HepG2 (cell line): Measurements from ENCODE around the gene IL1R1. TPM values are rescaled to one million over a fixed set of nuclear protein-coding genes. Genes with fewer than 3 reads are reported as not detected.

ENCODE experiments used
- ELF3 ChIP-seq: IDR thresholded peaks from 2 replicates; pipeline ENCODE4 v1.6.1; 2016; ENCODE audit warnings: missing genetic modification reagents, missing compliant biosample characterization
- ELF4 ChIP-seq: sonication (generic); formaldehyde crosslinking; IDR thresholded peaks from 2 replicates; pipeline ENCODE4 v1.5.0; 2020; ENCODE audit warnings: missing genetic modification reagents, mild to moderate bottlenecking, moderate library complexity, borderline replicate concordance
- PCBP1 ChIP-seq: fragments of 200-400 bp; formaldehyde crosslinking; IDR thresholded peaks from 2 replicates; pipeline ENCODE4 v1.6.1; 2017; ENCODE audit warnings: mild to moderate bottlenecking, low read depth, low read length, borderline replicate concordance
- SAP130 ChIP-seq: IDR thresholded peaks from 2 replicates; pipeline ENCODE4 v1.6.1; 2016; ENCODE audit warnings: low read depth
- SOX6 ChIP-seq, 2 experiments: fragments of 450-650 bp in 1 of 2; sonication (generic) in 1 of 2; formaldehyde crosslinking in 1 of 2; IDR thresholded peaks; 2 replicates each; pipeline versions ENCODE4 v1.4.0 to v1.6.1; 2017 to 2020; ENCODE audit warnings: antibody characterized with exemption in 1 of 2, mild to moderate bottlenecking in 1 of 2, missing genetic modification reagents in 1 of 2
- SP5 ChIP-seq: IDR thresholded peaks from 2 replicates; pipeline ENCODE4 v1.6.1; 2016; ENCODE audit warnings: low read depth, borderline replicate concordance
- THAP7 ChIP-seq: sonication (generic); formaldehyde crosslinking; IDR thresholded peaks from 2 replicates; pipeline ENCODE4 v1.8.1; 2023; ENCODE audit warnings: mild to moderate bottlenecking, missing genetic modification reagents
- ZHX2 ChIP-seq, 2 experiments: sonication (generic) in 1 of 2; formaldehyde crosslinking in 1 of 2; IDR thresholded peaks; 2 replicates each; pipeline versions ENCODE4 v1.6.1 to v1.9.0; 2014 to 2022; ENCODE audit warnings: antibody characterized with exemption in 1 of 2, borderline replicate concordance in 1 of 2, inconsistent platforms in 1 of 2, low read depth in 1 of 2, missing genetic modification reagents in 1 of 2
- ZNF589 ChIP-seq: sonication (generic); formaldehyde crosslinking; conservative IDR thresholded peaks from 2 replicates; pipeline ENCODE4 v1.8.0; 2022; ENCODE audit warnings: mild to moderate bottlenecking, moderate library complexity, missing genetic modification reagents
- ZNF770 ChIP-seq: sonication (generic); formaldehyde crosslinking; IDR thresholded peaks from 2 replicates; pipeline ENCODE4 v1.5.0; 2020; ENCODE audit warnings: mild to moderate bottlenecking, missing genetic modification reagents
- ZSCAN30 ChIP-seq: sonication (generic); formaldehyde crosslinking; IDR thresholded peaks from 2 replicates; pipeline ENCODE4 v1.5.0; 2020; ENCODE audit warnings: mild to moderate bottlenecking, missing genetic modification reagents
- polyA plus RNA-seq, 8 experiments: library from polyadenylated mRNA; depleted of rRNA in 3 of 8; stranded (reverse) in 7 of 8; unstranded in 1 of 8; fragments of >200 nt; fragmentation: Illumina TruSeq in 4 of 8; extraction: Trizol in 4 of 8; gene quantifications; 2 replicates each; pipeline versions ENCODE4 v1.2.1 to v1.2.3, GENCODE V29; 2011 to 2016; ENCODE audit warnings: low read depth in 4 of 8, missing spikeins in 1 of 8, mixed read lengths in 1 of 8; ENCODE audit not compliant: insufficient read depth in 1 of 8
- total RNA-seq, 5 experiments: library from RNA; depleted of rRNA; stranded (reverse); fragments of >200 nt; fragmentation: Illumina TruSeq; extraction: Trizol; gene quantifications; 2 replicates each; pipeline ENCODE4 v1.2.3, GENCODE V29; 2016; ENCODE audit warnings: low read depth in 1 of 5
- TF ChIP-seq, protein P1 (sequence below): IDR thresholded peaks from 2 replicates; pipeline ENCODE4 v1.6.1; 2016
- TF ChIP-seq, protein P2 (sequence below): sonication (generic); formaldehyde crosslinking; IDR thresholded peaks from 2 replicates; pipeline ENCODE4 v1.4.0; 2020; ENCODE audit warnings: mild to moderate bottlenecking, low read depth, missing genetic modification reagents
- TF ChIP-seq, protein P3 (sequence below): sonication (generic); formaldehyde crosslinking; IDR thresholded peaks from 2 replicates; pipeline ENCODE4 v1.4.0; 2020; ENCODE audit warnings: missing genetic modification reagents, mild to moderate bottlenecking, borderline replicate concordance

The IL1R1 gene
- total and polyA plus RNA-seq, 2 of the 13 experiments (the other 11 are each of a cell fraction or from before 2014, with no cell fraction given): 38.0 to 93.1 TPM

DNA sequence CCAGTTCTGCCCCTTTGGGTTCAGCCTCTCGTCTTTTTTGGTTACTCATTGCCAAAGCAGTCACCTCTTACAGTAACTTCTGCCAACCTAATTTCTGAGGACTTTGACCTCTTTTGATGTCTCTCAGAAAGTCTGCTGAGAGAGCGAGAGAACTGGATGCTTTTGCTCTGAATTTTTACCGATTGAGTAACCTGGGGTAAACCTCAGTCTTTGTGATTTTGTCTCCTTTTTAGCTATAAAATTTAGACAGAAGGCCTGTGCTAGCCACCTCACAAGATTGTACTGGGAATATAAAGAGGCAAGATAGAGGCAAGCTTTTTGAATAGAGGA lies 34.8 kb upstream of the IL1R1 start (continued):
- TF ChIP-seq ZNF770 (CRISPR knock-in tag) (peak; percentile 23; the same call in 1 of the 2 replicates), THAP7 (CRISPR knock-in tag) (no peak), PCBP1 (no peak), ZNF589 (no peak), SOX6 (IDR thresholded peaks at IDR 0.05) (no peak), SOX6 (CRISPR knock-in tag; IDR thresholded peaks at IDR 0.05) (peak; percentile 91), ZHX2 (IDR thresholded peaks at IDR 0.05; ENCODE audit: low read depth) (no peak), ZHX2 (CRISPR knock-in tag; IDR thresholded peaks at IDR 0.05; ENCODE audit: borderline replicate concordance) (no peak), ZSCAN30 (CRISPR knock-in tag) (no peak), SAP130 (CRISPR knock-in tag) (peak; percentile 78), ELF4 (CRISPR knock-in tag) (no peak), ELF3 (CRISPR knock-in tag) (peak; percentile 87), SP5 (CRISPR knock-in tag) (peak; percentile 56; the same call in 1 of the 2 replicates)
- TF ChIP-seq, protein P1, sequence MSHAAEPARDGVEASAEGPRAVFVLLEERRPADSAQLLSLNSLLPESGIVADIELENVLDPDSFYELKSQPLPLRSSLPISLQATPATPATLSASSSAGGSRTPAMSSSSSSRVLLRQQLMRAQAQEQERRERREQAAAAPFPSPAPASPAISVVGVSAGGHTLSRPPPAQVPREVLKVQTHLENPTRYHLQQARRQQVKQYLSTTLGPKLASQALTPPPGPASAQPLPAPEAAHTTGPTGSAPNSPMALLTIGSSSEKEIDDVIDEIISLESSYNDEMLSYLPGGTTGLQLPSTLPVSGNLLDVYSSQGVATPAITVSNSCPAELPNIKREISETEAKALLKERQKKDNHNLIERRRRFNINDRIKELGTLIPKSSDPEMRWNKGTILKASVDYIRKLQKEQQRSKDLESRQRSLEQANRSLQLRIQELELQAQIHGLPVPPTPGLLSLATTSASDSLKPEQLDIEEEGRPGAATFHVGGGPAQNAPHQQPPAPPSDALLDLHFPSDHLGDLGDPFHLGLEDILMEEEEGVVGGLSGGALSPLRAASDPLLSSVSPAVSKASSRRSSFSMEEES (CRISPR knock-in tag): peak; percentile 75
- TF ChIP-seq, protein P2, sequence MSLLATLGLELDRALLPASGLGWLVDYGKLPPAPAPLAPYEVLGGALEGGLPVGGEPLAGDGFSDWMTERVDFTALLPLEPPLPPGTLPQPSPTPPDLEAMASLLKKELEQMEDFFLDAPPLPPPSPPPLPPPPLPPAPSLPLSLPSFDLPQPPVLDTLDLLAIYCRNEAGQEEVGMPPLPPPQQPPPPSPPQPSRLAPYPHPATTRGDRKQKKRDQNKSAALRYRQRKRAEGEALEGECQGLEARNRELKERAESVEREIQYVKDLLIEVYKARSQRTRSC: no peak
- TF ChIP-seq, protein P3, sequence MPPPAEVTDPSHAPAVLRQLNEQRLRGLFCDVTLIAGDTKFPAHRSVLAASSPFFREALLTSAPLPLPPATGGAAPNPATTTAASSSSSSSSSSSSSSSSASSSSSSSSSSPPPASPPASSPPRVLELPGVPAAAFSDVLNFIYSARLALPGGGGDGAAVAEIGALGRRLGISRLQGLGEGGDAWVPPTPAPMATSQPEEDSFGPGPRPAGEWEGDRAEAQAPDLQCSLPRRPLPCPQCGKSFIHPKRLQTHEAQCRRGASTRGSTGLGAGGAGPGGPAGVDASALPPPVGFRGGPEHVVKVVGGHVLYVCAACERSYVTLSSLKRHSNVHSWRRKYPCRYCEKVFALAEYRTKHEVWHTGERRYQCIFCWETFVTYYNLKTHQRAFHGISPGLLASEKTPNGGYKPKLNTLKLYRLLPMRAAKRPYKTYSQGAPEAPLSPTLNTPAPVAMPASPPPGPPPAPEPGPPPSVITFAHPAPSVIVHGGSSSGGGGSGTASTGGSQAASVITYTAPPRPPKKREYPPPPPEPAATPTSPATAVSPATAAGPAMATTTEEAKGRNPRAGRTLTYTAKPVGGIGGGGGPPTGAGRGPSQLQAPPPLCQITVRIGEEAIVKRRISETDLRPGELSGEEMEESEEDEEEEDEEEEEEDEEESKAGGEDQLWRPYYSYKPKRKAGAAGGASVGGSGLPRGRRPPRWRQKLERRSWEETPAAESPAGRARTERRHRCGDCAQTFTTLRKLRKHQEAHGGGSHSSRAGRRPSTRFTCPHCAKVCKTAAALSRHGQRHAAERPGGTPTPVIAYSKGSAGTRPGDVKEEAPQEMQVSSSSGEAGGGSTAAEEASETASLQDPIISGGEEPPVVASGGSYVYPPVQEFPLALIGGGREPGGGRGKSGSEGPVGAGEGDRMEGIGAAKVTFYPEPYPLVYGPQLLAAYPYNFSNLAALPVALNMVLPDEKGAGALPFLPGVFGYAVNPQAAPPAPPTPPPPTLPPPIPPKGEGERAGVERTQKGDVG (CRISPR knock-in tag): no peak
